ENCODE data around the gene FNDC10. TPM values are rescaled to one million over a fixed set of nuclear protein-coding genes. Genes with fewer than 3 reads are reported as not detected.
"Not testable (repeated sequence)": the region's sequence is repeated elsewhere in the genome, so short reads cannot be mapped to it uniquely, and the experiment has no call there.

The FNDC10 gene
- total and polyA plus RNA-seq, 3 donors from 2014 or later = 15.5 to 54.0 (median 36.8) TPM

- 57 to 61% methylated on average over 3 to 13 of the region's 13 CpGs for WGBS, 2 donors
- intact Hi-C loops (cut with DNase I; ENCODE audit: low total_unique reads) = no loop called here
- H3K27ac ChIP-seq = no peak overlapping the region
- no peak for TF ChIP-seq CTCF (IDR thresholded peaks at IDR 0.05)
- TF ChIP-seq POLR2A (IDR thresholded peaks at IDR 0.05) = no peak
- H3K4me3 ChIP-seq = peak overlapping the region in 1 of 2 donors; percentile 7
- H3K9me3 ChIP-seq = no peaks in the 10 kb centered on the region
- DNase-seq = no peak
- no peaks in the 10 kb centered on the region for H3K36me3 ChIP-seq (ENCODE audit: low read depth, missing control alignments)
- no peaks in the 10 kb centered on the region for H3K27me3 ChIP-seq
- H3K4me1 ChIP-seq = peaks cover 25% of the 10 kb centered on the region
These were observed 1.3 kb downstream of the FNDC10 start for GRCh38 chr1:1598720-1599029.

- 60 to 72% methylated on average over 1 to 25 of the region's 28 CpGs for WGBS, 2 donors
- intact Hi-C loops (cut with DNase I; ENCODE audit: low total_unique reads) = no loop called here
- Histone ChIP-seq H3K36me3 (ENCODE audit: low read depth, missing control alignments) (no peaks in the 10 kb centered on the region), H3K27ac (no peak overlapping the region), H3K4me3 (peak overlapping the region in 1 of 2 donors; percentile 7), H3K9me3 (no peaks in the 10 kb centered on the region), H3K27me3 (no peaks in the 10 kb centered on the region), H3K4me1 (peaks cover 25% of the 10 kb centered on the region)
- no peak for DNase-seq
- no peak for TF ChIP-seq CTCF (IDR thresholded peaks at IDR 0.05)
- TF ChIP-seq POLR2A (IDR thresholded peaks at IDR 0.05) = no peak
These were observed 1.8 kb downstream of the FNDC10 start for GRCh38 chr1:1598051-1598719.

GRCh38 chr1:1597275-1597930 is 2.5 kb downstream of the FNDC10 start:
- H3K27me3 ChIP-seq = no peaks in the 10 kb centered on the region
- WGBS, 2 donors = 17 to 44% methylated on average over 8 to 14 of the region's 16 CpGs
- H3K4me3 ChIP-seq = no peak overlapping the region
- H3K36me3 ChIP-seq (ENCODE audit: low read depth, missing control alignments) = no peaks in the 10 kb centered on the region
- TF ChIP-seq POLR2A (IDR thresholded peaks at IDR 0.05) (no peak), CTCF (IDR thresholded peaks at IDR 0.05) (peak in 1 of 3 experiments; percentile 20)
- intact Hi-C loops (cut with DNase I; ENCODE audit: low total_unique reads) = no loop called here
- no peak overlapping the region for H3K27ac ChIP-seq
- no peak for DNase-seq
- H3K4me1 ChIP-seq = peaks cover 25% of the 10 kb centered on the region
- H3K9me3 ChIP-seq = no peaks in the 10 kb centered on the region

GRCh38 chr1:1596493-1597274 is 3.3 kb downstream of the FNDC10 start:
- Histone ChIP-seq H3K9me3 (no peaks in the 10 kb centered on the region), H3K4me1 (peaks cover 25% of the 10 kb centered on the region), H3K4me3 (no peak overlapping the region), H3K27me3 (no peaks in the 10 kb centered on the region), H3K27ac (no peak overlapping the region), H3K36me3 (ENCODE audit: low read depth, missing control alignments) (no peaks in the 10 kb centered on the region)
- intact Hi-C loops (cut with DNase I; ENCODE audit: low total_unique reads) = no loop called here
- no peak for TF ChIP-seq POLR2A (IDR thresholded peaks at IDR 0.05)
- no peak for TF ChIP-seq CTCF (IDR thresholded peaks at IDR 0.05)
- WGBS, 2 donors = 29 to 45% methylated on average over 7 to 12 of the region's 12 CpGs
- DNase-seq = no peak

- H3K4me1 ChIP-seq = peaks cover 16% of the 10 kb centered on the region
- H3K27ac ChIP-seq; H3K36me3 ChIP-seq (ENCODE audit: low read depth, missing control alignments); H3K9me3 ChIP-seq; H3K4me3 ChIP-seq; DNase-seq; H3K27me3 ChIP-seq; intact Hi-C loops (cut with DNase I; ENCODE audit: low total_unique reads): not testable (repeated sequence)
- 82 to 92% methylated on average over 2 of the region's 2 CpGs for WGBS, 2 donors
These were observed 4.6 kb downstream of the FNDC10 start for GRCh38 chr1:1595341-1595740.
